ENCODE data around the gene PLA2G2C.

The PLA2G2C gene

DNA sequence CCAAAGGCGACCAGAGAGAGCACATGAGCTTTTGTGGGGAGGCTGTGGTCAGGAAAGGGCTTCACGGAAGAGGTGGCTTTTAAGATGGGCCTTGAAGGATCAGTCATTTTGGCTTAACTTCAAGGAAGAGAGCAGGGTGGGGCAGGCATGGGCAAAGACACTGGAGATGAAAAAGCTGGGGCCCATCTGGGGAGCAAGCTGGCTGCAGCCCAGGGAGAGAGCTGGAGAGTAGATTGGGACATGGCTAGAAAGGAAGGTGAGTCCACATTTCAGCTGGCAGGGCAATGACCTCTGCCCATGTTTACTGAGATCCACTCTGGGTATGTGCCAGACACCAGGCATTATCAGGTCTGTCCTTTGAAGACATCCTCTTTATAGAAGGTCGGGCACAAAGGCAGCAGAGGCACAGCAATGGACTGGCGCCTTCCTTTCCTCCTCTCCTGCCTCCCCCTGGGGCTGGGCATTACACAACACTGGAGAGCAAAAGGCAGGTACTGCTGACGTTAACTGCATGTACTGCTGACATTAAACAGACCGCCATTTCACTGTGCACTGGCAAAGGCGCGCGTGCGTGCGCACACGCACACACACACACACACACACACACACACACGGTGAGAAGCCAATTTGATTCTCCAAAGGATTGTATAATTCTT, 2.6 kb downstream of the PLA2G2C start:
- no peak for ATAC-seq
- DNase-seq: no peak

GRCh38 chr1:20183035-20183434, 3.3 kb downstream of the PLA2G2C start:
- no peak for ATAC-seq
- DNase-seq: no peak

- ATAC-seq (no peak), DNase-seq (no peak)
Observed at GRCh38 chr1:20182415-20182814, 3.9 kb downstream of the PLA2G2C start.

- ATAC-seq: no peak
- no peak for DNase-seq
Observed at GRCh38 chr1:20180844-20181207, 5.5 kb downstream of the PLA2G2C start.

DNA sequence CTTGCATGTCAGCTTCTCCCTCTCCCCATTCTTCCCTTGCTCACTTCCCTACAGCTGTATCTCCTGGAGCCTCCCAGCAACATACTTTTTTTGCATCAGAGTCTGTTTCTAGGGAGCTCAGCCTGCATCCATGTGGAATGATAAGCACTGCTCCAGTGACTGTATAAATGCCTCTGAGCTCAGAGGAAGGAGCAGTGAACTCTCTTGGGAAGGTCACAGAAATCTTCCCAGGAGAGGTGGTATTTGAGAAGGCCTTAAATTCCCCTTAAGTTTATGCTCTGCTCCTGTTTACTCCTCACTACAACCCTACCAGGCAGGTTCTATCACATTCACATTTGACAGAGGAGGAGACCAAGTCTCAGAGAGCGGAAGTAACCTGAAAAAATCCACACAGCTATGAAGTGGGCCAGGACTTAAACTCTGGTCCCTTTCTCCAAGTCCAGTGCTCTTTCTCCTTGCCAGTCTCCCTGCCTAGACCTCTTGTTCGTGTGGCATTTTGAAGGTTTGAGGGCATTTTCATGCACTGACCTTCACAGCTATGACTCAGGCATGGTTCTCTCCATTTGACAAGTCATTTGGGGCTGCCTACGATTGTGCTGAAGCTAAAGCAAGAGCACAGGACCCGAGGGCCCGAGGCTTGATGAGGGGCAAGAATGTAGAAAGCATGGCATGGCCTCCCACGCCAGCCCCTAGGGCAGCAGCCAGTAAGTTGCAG, 6.0 kb downstream of the PLA2G2C start:
- DNase-seq: no peak
- ATAC-seq: peak; percentile 28

DNA sequence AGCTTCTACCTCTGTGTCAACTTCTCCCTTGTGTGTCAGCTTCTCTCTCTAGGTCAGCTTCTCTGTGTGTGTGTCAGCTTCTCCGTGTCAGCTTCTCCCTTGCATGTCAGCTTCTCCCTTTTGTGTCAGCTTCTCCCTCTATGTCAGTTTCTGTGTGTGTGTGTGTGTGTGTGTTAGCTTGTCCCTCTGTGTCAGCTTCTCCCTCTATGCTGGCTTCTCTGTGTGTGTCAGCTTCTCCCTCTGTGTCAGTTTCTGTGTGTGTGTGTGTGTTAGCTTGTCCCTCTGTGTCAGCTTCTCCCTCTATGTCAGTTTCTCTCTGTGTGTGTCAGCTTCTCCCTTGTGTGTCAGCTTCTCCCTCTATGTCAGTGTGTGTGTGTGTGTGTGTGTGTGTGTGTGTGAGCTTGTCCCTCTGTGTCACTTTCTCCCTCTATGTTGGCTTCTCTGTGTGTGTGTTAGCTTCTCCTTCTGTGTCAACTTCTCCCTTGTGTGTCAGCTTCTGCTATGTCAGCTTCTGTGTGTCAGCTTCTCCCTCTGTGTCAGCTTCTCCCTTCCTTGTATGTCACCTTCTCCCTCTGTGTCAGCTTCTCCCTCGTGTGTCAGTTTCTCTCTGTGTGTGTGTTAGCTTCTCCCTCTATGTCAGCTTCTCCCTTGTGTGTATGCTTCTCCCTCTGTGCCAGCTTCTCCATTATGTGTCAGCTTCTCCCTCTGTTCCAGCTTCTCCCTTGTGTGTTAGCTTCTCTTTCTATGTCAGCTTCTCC, 6.8 kb downstream of the PLA2G2C start:
- ATAC-seq: no peak
- no peak for DNase-seq

- ATAC-seq: no peak
- DNase-seq: no peak
Observed at GRCh38 chr1:20178634-20179370, 7.5 kb downstream of the PLA2G2C start.

DNA sequence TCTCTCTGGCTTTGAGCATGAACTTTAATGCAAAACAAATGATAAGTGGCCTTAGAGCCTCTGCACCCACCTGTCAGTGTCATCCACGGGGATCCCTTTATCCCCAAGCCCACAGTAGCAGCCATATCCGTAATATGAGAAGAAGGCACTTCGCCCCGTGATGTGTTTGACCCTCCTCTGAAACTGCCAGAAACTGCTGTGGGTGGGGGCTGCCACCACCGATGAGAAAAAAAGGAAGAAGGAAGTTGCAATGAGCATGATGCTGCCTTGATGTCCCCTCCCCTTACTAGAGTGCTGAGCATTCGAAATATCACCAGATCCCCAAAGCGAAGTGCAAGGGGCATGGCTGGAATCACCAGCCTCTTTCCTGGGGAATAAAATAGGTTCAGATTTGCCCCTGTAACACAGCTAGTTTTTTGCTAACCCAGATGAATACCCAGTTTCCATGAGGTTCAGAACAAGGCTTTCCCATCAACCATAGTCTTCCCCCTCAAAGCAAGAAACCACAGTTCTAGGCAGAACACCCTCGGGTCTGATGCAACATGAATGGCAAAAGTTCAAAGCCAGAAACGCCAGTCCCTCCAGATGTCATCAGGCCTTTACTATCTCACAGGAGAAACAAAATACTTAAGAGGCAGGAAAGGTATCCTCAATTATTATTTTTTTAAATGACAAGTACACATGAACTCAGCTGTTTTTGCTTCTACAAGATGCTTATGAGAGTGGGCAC, 11.2 kb downstream of the PLA2G2C start:
- ATAC-seq (peak; percentile 71), DNase-seq (no peak)

DNA sequence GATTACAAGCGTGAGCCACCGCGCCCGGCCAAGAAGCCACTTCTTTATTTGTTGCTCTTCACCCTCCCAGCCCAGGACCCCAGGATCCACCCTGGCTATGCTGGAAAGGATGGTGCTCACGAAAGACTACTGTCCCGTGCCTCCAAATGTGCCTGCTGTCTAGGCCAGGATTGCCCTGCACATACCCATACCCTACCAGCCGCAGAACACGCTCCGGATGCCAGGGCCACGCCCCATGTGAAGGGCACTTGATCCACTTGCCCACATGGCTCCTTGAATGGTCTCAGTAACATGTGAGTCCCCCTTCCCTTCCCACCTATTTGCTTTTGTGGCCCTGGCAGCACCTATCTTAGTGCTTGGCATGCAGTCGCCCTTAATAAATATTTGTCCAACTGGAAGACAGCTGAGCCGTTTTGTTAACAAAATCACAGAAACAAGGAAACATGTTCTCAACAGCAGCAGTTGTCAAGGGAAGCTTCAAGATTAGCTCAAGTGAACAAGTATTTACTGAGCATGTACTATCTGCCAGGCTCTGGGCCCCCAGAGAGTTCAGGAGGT, 14.2 kb downstream of the PLA2G2C start:
- ATAC-seq: no peak
- no peak for DNase-seq

DNA sequence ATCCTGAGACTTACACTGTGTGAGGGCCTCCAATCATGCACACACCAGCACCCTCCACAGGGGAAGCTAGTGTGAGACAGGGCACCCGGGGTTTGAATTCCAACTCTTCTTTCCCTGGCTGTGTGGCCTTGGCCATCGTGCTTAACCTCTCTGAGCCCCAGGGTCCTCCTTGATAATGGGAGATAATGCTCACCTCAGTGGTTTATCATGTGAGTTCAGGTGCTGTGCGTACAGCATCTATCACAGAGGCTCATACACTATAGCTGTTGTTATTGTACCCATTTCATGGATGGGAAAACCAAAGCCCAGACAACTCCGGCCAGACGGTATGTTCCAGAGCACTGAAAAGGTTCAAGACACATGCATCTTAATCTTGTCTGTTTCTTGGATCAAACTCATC, 16.4 kb downstream of the PLA2G2C start:
- ATAC-seq (no peak), DNase-seq (no peak)

- ATAC-seq: no peak
Observed at GRCh38 chr1:20168564-20169491, 17.5 kb downstream of the PLA2G2C start.

DNA sequence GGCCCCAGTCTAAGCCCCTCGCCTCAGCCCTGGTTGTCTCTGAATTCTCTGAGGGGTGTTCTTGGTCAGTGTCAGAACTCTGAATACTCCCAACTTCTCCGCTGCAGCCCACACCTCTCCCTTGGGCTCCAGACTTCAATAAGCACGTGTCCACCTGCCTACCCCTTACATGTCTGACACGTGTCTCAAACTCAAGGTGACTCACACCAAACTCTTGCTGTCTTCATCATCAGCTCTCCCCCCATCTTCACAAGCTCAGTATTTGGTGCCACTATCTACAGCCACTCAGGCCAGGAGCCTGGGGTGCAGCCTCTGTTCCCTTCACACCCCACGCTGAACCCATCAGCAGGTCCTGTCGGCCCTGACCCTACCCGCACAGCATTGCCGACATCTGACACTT, 19.2 kb downstream of the PLA2G2C start:
- DNase-seq: no peak
- ATAC-seq: no peak

More at GRCh38 chr1:20168564-20169491, 17.5 kb downstream of the PLA2G2C start:
- DNase-seq: no peak

DNA sequence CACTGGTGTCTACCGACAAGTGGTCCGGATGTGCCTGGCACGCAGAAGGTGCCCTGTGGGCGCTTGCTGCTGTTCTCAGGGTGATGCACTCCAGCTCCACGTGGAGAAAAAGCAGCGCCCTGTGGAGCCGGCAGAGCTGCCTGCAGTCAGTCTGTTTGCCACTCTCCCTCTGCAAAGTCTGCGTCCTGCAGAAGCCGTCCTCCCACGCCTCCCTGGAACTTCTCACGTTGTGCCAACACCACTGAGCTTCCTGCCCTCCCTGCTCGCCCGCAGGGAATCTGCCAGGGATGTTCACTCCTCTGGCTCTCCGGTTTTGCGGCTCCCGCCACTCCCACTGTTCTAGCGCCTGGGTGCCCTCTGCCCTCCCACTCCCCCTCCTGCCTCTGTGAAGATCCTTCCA, 20.3 kb downstream of the PLA2G2C start:
- DNase-seq: no peak
- no peak for ATAC-seq

DNA sequence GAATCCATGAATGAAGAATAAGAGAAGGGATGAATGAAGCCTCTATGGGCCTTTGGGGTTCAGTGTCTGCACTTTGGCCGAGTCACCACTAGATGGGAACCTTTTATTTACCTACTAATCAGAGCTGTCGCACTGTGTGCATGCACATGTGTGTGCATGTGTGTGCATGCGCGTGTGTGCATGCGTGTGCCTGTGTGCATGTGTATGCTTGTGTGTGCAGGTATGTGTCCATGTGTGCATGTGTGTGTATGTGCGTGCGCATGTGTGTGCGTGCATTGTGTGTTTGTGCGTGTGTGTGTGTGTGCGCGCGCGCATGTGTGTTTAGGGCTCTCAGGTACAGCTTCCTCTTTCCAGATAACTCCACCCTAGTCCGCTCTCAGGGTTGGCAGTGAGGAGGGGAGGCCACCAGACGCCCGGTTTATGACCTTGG, 20.8 kb downstream of the PLA2G2C start:
- DNase-seq: no peak
- no peak for ATAC-seq

- ATAC-seq (no peak), DNase-seq (no peak)
Observed at GRCh38 chr1:20164694-20165202, 21.6 kb downstream of the PLA2G2C start.

DNA sequence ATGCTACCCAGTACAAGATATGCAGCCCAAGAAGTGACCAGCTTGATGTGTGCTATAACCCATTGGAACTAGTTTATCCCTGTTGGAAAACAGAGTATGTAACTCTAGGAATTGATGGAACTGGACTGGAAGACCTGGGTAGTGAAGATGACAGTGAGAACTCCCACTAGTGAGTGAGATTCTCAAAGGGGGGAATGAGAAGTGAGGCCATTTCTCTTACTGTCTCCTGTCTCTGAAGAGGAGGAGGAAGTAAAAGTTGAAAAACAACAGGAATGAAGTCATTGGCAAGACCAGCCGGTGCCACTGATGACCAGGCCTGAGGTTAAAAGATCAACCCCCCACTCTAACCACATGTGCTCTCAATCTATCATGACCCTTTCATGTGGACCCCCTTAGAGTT, 26.3 kb downstream of the PLA2G2C start:
- ATAC-seq (no peak), DNase-seq (no peak)

GRCh38 chr1:20158358-20159070, 27.8 kb downstream of the PLA2G2C start:
- DNase-seq (peak; percentile 30), ATAC-seq (no peak)

DNA sequence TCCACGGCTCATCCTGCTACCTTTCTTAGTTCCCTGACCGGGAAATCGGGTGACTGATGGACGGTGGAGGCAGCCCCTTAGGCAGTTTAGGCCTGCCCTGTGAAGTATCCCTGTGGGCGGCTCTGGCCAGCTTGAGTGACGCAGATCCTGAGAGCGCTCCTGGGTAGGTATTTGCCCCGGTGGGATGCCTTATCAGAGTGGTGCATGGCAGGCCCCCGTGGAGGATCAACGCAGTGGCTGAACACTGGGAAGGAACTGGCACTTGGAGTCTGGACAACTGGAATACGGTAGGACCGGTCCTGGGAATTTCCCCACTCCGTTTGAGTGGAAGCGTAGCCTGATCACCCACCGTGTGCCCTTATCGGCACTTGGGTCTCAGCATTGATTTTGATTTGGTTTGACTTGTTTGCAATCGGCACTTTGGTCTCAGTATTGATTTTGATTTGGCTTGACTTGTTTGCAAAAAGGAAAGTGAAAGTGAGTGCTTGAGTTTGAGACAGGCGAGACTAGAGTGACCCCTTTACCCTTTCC, 32.0 kb downstream of the PLA2G2C start:
- DNase-seq (no peak), ATAC-seq (no peak)

GRCh38 chr1:20153000-20153418, 33.3 kb downstream of the PLA2G2C start:
- ATAC-seq (no peak), DNase-seq (no peak)

All from stimulated activated naive CD8-positive, alpha-beta T cell treated with anti-CD3 and anti-CD28 coated beads, Interleukin-15, Interleukin-2, amounts not matched to agents 100 U/mL and 50 U/mL, for 24 hours (primary cell).